PC-9 (cell line): ENCODE results near the gene PLCD3. TPM values are rescaled to one million over a fixed set of nuclear protein-coding genes. Genes with fewer than 3 reads are reported as not detected.
A peak's percentile ranks its signal among the peaks of the same experiment; 100 is the strongest.

Experiments
- BruUV-seq: library from RNA; stranded (reverse); fragments of 400-500 nt; replicated peaks from 2 replicates; lab custom pipeline; 2021; lab: Mats Ljungman, UMichigan
- CTCF ChIA-PET: fragments of 300-600 bp; sonication (Branson Sonifier 250); formaldehyde crosslinking; loops from one replicate; lab custom pipeline; 2022; ENCODE audit warnings: antibody characterized with exemption; lab: Charles Lee
- POLR2A ChIA-PET: fragments of 300-600 bp; sonication (Branson Sonifier 250); formaldehyde crosslinking; loops from one replicate; lab custom pipeline; 2022; ENCODE audit warnings: antibody characterized with exemption; ENCODE audit not compliant: unreplicated experiment; lab: Charles Lee
- DNase-seq, 2 experiments: peaks; one replicate each; pipeline versions ENCODE4 v3.0.0 to v3.0.0-alpha.2; 2015 to 2022; ENCODE audit warnings: mixed read lengths in 1 of 2
- H2AFZ ChIP-seq: fragments of 200-600 bp; sonication (generic); 2 replicates; pipeline ENCODE4 v1.8.1; 2017; ENCODE audit warnings: antibody characterized with exemption
- H3F3A ChIP-seq: fragments of 200-600 bp; sonication (generic); 2 replicates; pipeline ENCODE4 v1.8.1; 2017; ENCODE audit warnings: antibody characterized with exemption, mild to moderate bottlenecking, low read depth; ENCODE audit not compliant: insufficient read depth
- H3K27ac ChIP-seq: fragments of 200-600 bp; sonication (generic); 2 replicates; pipeline ENCODE4 v1.6.1; 2016; ENCODE audit warnings: mixed run types
- H3K27me3 ChIP-seq: fragments of 200-600 bp; sonication (generic); 2 replicates; pipeline ENCODE4 v1.6.1; 2016; ENCODE audit warnings: low read depth, mixed run types; ENCODE audit not compliant: insufficient read depth
- H3K36me3 ChIP-seq: fragments of 200-600 bp; sonication (generic); 2 replicates; pipeline ENCODE4 v1.6.1; 2016; ENCODE audit warnings: low read depth, mixed run types
- H3K4me1 ChIP-seq: fragments of 200-600 bp; sonication (generic); replicated peaks from 2 replicates; pipeline ENCODE4 v1.6.1; 2016; ENCODE audit warnings: mixed run types; ENCODE audit not compliant: insufficient read depth
- H3K4me2 ChIP-seq: fragments of 200-600 bp; sonication (generic); 2 replicates; pipeline ENCODE4 v1.6.1; 2017; ENCODE audit warnings: mixed run types
- H3K4me3 ChIP-seq: fragments of 200-600 bp; sonication (generic); 2 replicates; pipeline ENCODE4 v1.6.1; 2016; ENCODE audit warnings: mixed run types
- H3K79me2 ChIP-seq: fragments of 200-600 bp; sonication (generic); 2 replicates; pipeline ENCODE4 v1.6.1; 2017; ENCODE audit warnings: low read depth, mixed run types
- H3K9me2 ChIP-seq: fragments of 200-600 bp; sonication (generic); 2 replicates; pipeline ENCODE4 v1.8.1; 2017; ENCODE audit warnings: mild to moderate bottlenecking; ENCODE audit not compliant: insufficient read depth
- H3K9me3 ChIP-seq: fragments of 200-600 bp; sonication (generic); 2 replicates; pipeline ENCODE4 v1.8.1; 2016; ENCODE audit warnings: low read depth; ENCODE audit not compliant: insufficient read depth
- H4K20me1 ChIP-seq: fragments of 200-600 bp; sonication (generic); 2 replicates; pipeline ENCODE4 v1.8.1; 2017; ENCODE audit not compliant: insufficient read depth
- CTCF ChIP-seq: fragments of 200-600 bp; sonication (generic); conservative IDR thresholded peaks from 2 replicates; pipeline ENCODE4 v1.6.1; 2017; ENCODE audit warnings: mixed run types, antibody characterized with exemption, mild to moderate bottlenecking, moderate library complexity
- EZH2 ChIP-seq: fragments of 200-600 bp; sonication (generic); IDR thresholded peaks from 2 replicates; pipeline ENCODE4 v1.8.0; 2017; ENCODE audit warnings: antibody characterized with exemption, low read depth
- intact Hi-C: fragments of 100-400 bp; cut with micrococcal nuclease; formaldehyde crosslinking; loops from one replicate; pipeline ENCODE4 v1.10.0; 2022; ENCODE audit not compliant: unreplicated experiment
- total RNA-seq: library from RNA; stranded (reverse); gene quantifications from 2 replicates; pipeline ENCODE4 v1.2.3, GENCODE V29; 2021

The PLCD3 gene
- total RNA-seq, 1 experiment from 2014 or later = 92.4 TPM

GRCh38 chr17:45135192-45135977 lies 3.1 kb upstream of the PLCD3 start, which contains the start of gene ACBD4:
Gene ACBD4 (plus strand): TSS chr17:45135687. CDS start chr17:45136145, 458 bp downstream.
- peaks cover 22% of the 10 kb centered on the region for H3K4me1 ChIP-seq
- H3K4me2 ChIP-seq = peak within 1 kb of the TSS; percentile 99
- H3K9me2 ChIP-seq = no peaks in the 10 kb centered on the region
- H3K36me3 ChIP-seq = no peaks in the 10 kb centered on the region
- peak within 1 kb of the TSS; percentile 70 for H3K4me3 ChIP-seq
- ChIA-PET CTCF (interaction anchor here (0.5 to 2.0 kb wide), 33 partner anchors 8 to 696 kb away, joined by 3 to 46 read pairs (median 5); partner anchors contain the start of genes EFTUD2, HEXIM1 and HEXIM2), POLR2A (interaction anchor here (0.5 to 0.8 kb wide), 6 partner anchors 14 to 505 kb away, joined by 3 to 14 read pairs (median 8); no protein-coding TSS in a partner anchor)
- TF ChIP-seq EZH2 (no peak), CTCF (peak; percentile 100)
- no peaks in the 10 kb centered on the region for H3K27me3 ChIP-seq
- no peaks in the 10 kb centered on the region for H3K9me3 ChIP-seq
- DNase-seq = peak; percentile 95 to 96
- H2AFZ ChIP-seq = peak within 1 kb of the TSS; percentile 78
- no peak within 1 kb of the TSS for H3K27ac ChIP-seq
- no TSS peak for BruUV-seq
- H4K20me1 ChIP-seq = no peaks in the 10 kb centered on the region
- intact Hi-C loops = loop anchor here (1.0 to 10.0 kb wide), 4 partner anchors 63 to 249 kb away; partner anchors contain the start of gene MAP3K14
- H3K79me2 ChIP-seq = peaks cover 16% of the 10 kb centered on the region; the same call in 1 of the 2 replicates
- peaks cover 32% of the 10 kb centered on the region for H3F3A ChIP-seq

- Histone ChIP-seq H3K4me2 (peak overlapping the region; percentile 100), H3K9me3 (no peaks in the 10 kb centered on the region), H3K36me3 (no peaks in the 10 kb centered on the region), H3K79me2 (peaks cover 29% of the 10 kb centered on the region), H3K27ac (peak overlapping the region; percentile 55), H2AFZ (peak overlapping the region; percentile 96), H3K27me3 (no peaks in the 10 kb centered on the region), H3K4me1 (peaks cover 46% of the 10 kb centered on the region), H3K9me2 (no peaks in the 10 kb centered on the region), H3K4me3 (peak overlapping the region; percentile 96), H4K20me1 (no peaks in the 10 kb centered on the region), H3F3A (peaks cover 46% of the 10 kb centered on the region)
- TSS peak; percentile 38 for BruUV-seq
- ChIA-PET CTCF (interaction anchor here (0.7 kb wide), 3 partner anchors 230 to 348 kb away, joined by 4 to 12 read pairs (median 7); no protein-coding TSS in a partner anchor), POLR2A (no interaction called here)
- TF ChIP-seq EZH2 = no peak
- TF ChIP-seq CTCF = peak; percentile 76
- intact Hi-C loops = loop anchor here (1.0 to 10.0 kb wide), 5 partner anchors 86 to 358 kb away; partner anchors contain the start of genes EFTUD2 and MAP3K14
- peak; percentile 59 to 80 for DNase-seq
Measured at GRCh38 chr17:45132572-45133463, 503 bp upstream of the PLCD3 start.
